ENCODE results near the gene NDUFA3. TPM values are rescaled to one million over a fixed set of nuclear protein-coding genes. Genes with fewer than 3 reads are reported as not detected.

Gene NDUFA3
- total and polyA plus RNA-seq, 2 donors (not counting 3 experiments of a cell fraction or from before 2014, with no cell fraction given): 107 to 119 TPM

- no peak overlapping the region for H2AFZ ChIP-seq (ENCODE audit: low read depth, low read length)
- no peak overlapping the region for H3K4me2 ChIP-seq (ENCODE audit: insufficient read depth, low read length)
- no TSS peak for BruUV-seq (replicated peaks)
- FAIRE-seq (no peak), DNase-seq (ENCODE audit: low read depth, low spot score) (no peak)
- no peaks in the 10 kb centered on the region for H3K9me3 ChIP-seq (replicated peaks; ENCODE audit: control insufficient read depth, insufficient read depth, low read length)
- H3K36me3 ChIP-seq (ENCODE audit: control insufficient read depth in 2 of 2, extremely low read depth in 1 of 2, insufficient read depth in 2 of 2, low read length in 2 of 2): peaks cover 11 to 50% of the 10 kb centered on the region in 2 experiments
- no peak overlapping the region for H3K27ac ChIP-seq (ENCODE audit: insufficient read depth, low read depth, low read length)
- H3K9me1 ChIP-seq (replicated peaks; ENCODE audit: control insufficient read depth, extremely low read depth, insufficient read depth, low read length): no peaks in the 10 kb centered on the region
- POLR2A ChIA-PET: no interaction called here
- H3K27me3 ChIP-seq (ENCODE audit: control insufficient read depth in 2 of 2, insufficient read depth in 2 of 2, low read length in 2 of 2): no peaks in the 10 kb centered on the region
- CTCF ChIA-PET: no interaction called here
- dilution Hi-C loops (cut with MboI; ENCODE audit: extremely low pct_ligation_motif_present, low sequenced_read_pairs): no loop called here
- intact Hi-C loops (cut with micrococcal nuclease): no loop called here
- peaks cover 18% of the 10 kb centered on the region for H3K4me1 ChIP-seq (ENCODE audit: control insufficient read depth, extremely low read depth, insufficient read depth, low read length)
- no peaks in the 10 kb centered on the region for H4K20me1 ChIP-seq (replicated peaks; ENCODE audit: control insufficient read depth, extremely low read depth, insufficient read depth, low read length)
- H3K79me2 ChIP-seq (ENCODE audit: control insufficient read depth, insufficient read depth, low read length): peaks cover 4% of the 10 kb centered on the region
- H3K9ac ChIP-seq (replicated peaks; ENCODE audit: extremely low read depth, insufficient read depth, low read length): no peak overlapping the region
- no peak overlapping the region for H3K4me3 ChIP-seq (replicated peaks in 1 of 3; ENCODE audit: insufficient read depth in 1 of 3, low read depth in 1 of 3, low read length in 3 of 3)
- no peak for TF ChIP-seq GATA2 (IDR thresholded peaks at IDR 0.05; ENCODE audit: insufficient read depth, insufficient read length, low read depth, low read length)
- no peak for TF ChIP-seq POLR2AphosphoS5 (IDR thresholded peaks at IDR 0.05; ENCODE audit: insufficient read depth, low read depth, low read length)
- no peak for TF ChIP-seq FOS (IDR thresholded peaks at IDR 0.05; ENCODE audit: borderline replicate concordance, insufficient read depth, low read length)
- TF ChIP-seq JUN (IDR thresholded peaks at IDR 0.05; ENCODE audit: borderline replicate concordance, insufficient read depth, insufficient read length, low read depth): no peak
Observed at GRCh38 chr19:54156490-54156889, 53.8 kb downstream of the NDUFA3 start.

GRCh38 chr19:54156953-54157352, 54.3 kb downstream of the NDUFA3 start:
- no TSS peak for BruUV-seq (replicated peaks)
- TF ChIP-seq FOS (IDR thresholded peaks at IDR 0.05; ENCODE audit: borderline replicate concordance, insufficient read depth, low read length): no peak
- TF ChIP-seq POLR2AphosphoS5 (IDR thresholded peaks at IDR 0.05; ENCODE audit: insufficient read depth, low read depth, low read length): no peak
- TF ChIP-seq EZH2 (IDR thresholded peaks at IDR 0.05; ENCODE audit: borderline replicate concordance, low read depth, low read length, severe bottlenecking): no peak
- no peak for TF ChIP-seq POLR2A (IDR thresholded peaks at IDR 0.05; ENCODE audit: low read depth, low read length)
- no peak for TF ChIP-seq MYC (IDR thresholded peaks at IDR 0.05; ENCODE audit: low read depth, low read length)
- TF ChIP-seq GATA2 (IDR thresholded peaks at IDR 0.05; ENCODE audit: insufficient read depth, insufficient read length, low read depth, low read length): no peak
- no peak for TF ChIP-seq CTCF (IDR thresholded peaks at IDR 0.05; ENCODE audit: extremely low read depth in 1 of 2, insufficient read depth in 1 of 2, low read depth in 1 of 2, low read length in 2 of 2)
- TF ChIP-seq MAX (IDR thresholded peaks at IDR 0.05; ENCODE audit: insufficient read depth, insufficient read length): no peak
- no peak for TF ChIP-seq JUN (IDR thresholded peaks at IDR 0.05; ENCODE audit: borderline replicate concordance, insufficient read depth, insufficient read length, low read depth)
- H3K9me1 ChIP-seq (replicated peaks; ENCODE audit: control insufficient read depth, extremely low read depth, insufficient read depth, low read length): no peaks in the 10 kb centered on the region
- no peak overlapping the region for H3K4me3 ChIP-seq (replicated peaks in 1 of 3; ENCODE audit: insufficient read depth in 1 of 3, low read depth in 1 of 3, low read length in 3 of 3)
- no peak overlapping the region for H3K27ac ChIP-seq (ENCODE audit: insufficient read depth, low read depth, low read length)
- intact Hi-C loops (cut with micrococcal nuclease) (no loop called here), dilution Hi-C loops (cut with MboI; ENCODE audit: extremely low pct_ligation_motif_present, low sequenced_read_pairs) (no loop called here)
- no peaks in the 10 kb centered on the region for H3K27me3 ChIP-seq (ENCODE audit: control insufficient read depth in 2 of 2, insufficient read depth in 2 of 2, low read length in 2 of 2)
- H3K9me3 ChIP-seq (replicated peaks; ENCODE audit: control insufficient read depth, insufficient read depth, low read length): no peaks in the 10 kb centered on the region
- H3K9ac ChIP-seq (replicated peaks; ENCODE audit: extremely low read depth, insufficient read depth, low read length): no peak overlapping the region
- FAIRE-seq: no peak
- H3K4me2 ChIP-seq (ENCODE audit: insufficient read depth, low read length): no peak overlapping the region
- H2AFZ ChIP-seq (ENCODE audit: low read depth, low read length): no peak overlapping the region
- H4K20me1 ChIP-seq (replicated peaks; ENCODE audit: control insufficient read depth, extremely low read depth, insufficient read depth, low read length): no peaks in the 10 kb centered on the region
- peaks cover 18% of the 10 kb centered on the region for H3K4me1 ChIP-seq (ENCODE audit: control insufficient read depth, extremely low read depth, insufficient read depth, low read length)
- H3K79me2 ChIP-seq (ENCODE audit: control insufficient read depth, insufficient read depth, low read length): peaks cover 4% of the 10 kb centered on the region
- CTCF ChIA-PET: no interaction called here
- POLR2A ChIA-PET: interaction anchor here (1.1 kb wide), 1 partner anchor 20 kb away, joined by 3 read pairs; no protein-coding TSS in a partner anchor
- DNase-seq (ENCODE audit: low read depth, low spot score): no peak
- H3K36me3 ChIP-seq (ENCODE audit: control insufficient read depth in 2 of 2, extremely low read depth in 1 of 2, insufficient read depth in 2 of 2, low read length in 2 of 2): peaks cover 7 to 46% of the 10 kb centered on the region in 2 experiments

Data from endothelial cell of umbilical vein (primary cell).